MV-4-11 (cell line): Measurements from ENCODE around the gene ZNF121.
"Not testable (repeated sequence)": the region's sequence is repeated elsewhere in the genome, so short reads cannot be mapped to it uniquely, and the experiment has no call there.

Experiments
- DNase-seq: peaks from one replicate; lab custom pipeline; 2025; lab: John Stamatoyannopoulos, UW

Gene ZNF121

GRCh38 chr19:9584073-9584833 is at the start of gene ZNF121:
TSS of gene ZNF121 (minus strand) at chr19:9584504. CDS start at chr19:9568097, 16,407 bp downstream.
- peak; percentile 84 for DNase-seq

GRCh38 chr19:9627856-9628255 is 43.6 kb upstream of the ZNF121 start:
- DNase-seq, result no peak

- peak; percentile 23 for DNase-seq
Measured at GRCh38 chr19:9622531-9622930, 38.2 kb upstream of the ZNF121 start.

- DNase-seq, result peak; percentile 91
Measured at GRCh38 chr19:9621156-9622037, 37.1 kb upstream of the ZNF121 start, which contains the start of gene ZNF561. TSS of gene ZNF561 (minus strand) at chr19:9621232. CDS start at chr19:9619456, 1,776 bp downstream.

GRCh38 chr19:9620842-9621155 is 36.5 kb upstream of the ZNF121 start:
- no peak for DNase-seq

GRCh38 chr19:9615844-9616243 is 31.5 kb upstream of the ZNF121 start:
- DNase-seq, result no peak

GRCh38 chr19:9610484-9611113 is 26.3 kb upstream of the ZNF121 start:
- no peak for DNase-seq

- DNase-seq, result no peak
Measured at GRCh38 chr19:9608912-9609311, 24.6 kb upstream of the ZNF121 start.

- no peak for DNase-seq
Measured at GRCh38 chr19:9597027-9597426, 12.7 kb upstream of the ZNF121 start.

- peak; percentile 47 for DNase-seq
Measured at GRCh38 chr19:9586764-9587163, 2.5 kb upstream of the ZNF121 start.

GRCh38 chr19:9582081-9582725 is 2.1 kb downstream of the ZNF121 start:
- DNase-seq, result not testable (repeated sequence)

GRCh38 chr19:9580728-9581127 is 3.6 kb downstream of the ZNF121 start:
- DNase-seq, result no peak

- DNase-seq, result no peak
Measured at GRCh38 chr19:9570255-9570654, 14.0 kb downstream of the ZNF121 start.

- peak; percentile 30 for DNase-seq
Measured at GRCh38 chr19:9566729-9567128, 17.6 kb downstream of the ZNF121 start.

- DNase-seq, result peak; percentile 42
Measured at GRCh38 chr19:9565900-9566705, 18.2 kb downstream of the ZNF121 start.

- DNase-seq, result no peak
Measured at GRCh38 chr19:9552536-9553274, 31.6 kb downstream of the ZNF121 start.

- no peak for DNase-seq
Measured at GRCh38 chr19:9547870-9548269, 36.4 kb downstream of the ZNF121 start.

GRCh38 chr19:9541281-9541680 is 43.0 kb downstream of the ZNF121 start:
- not testable (repeated sequence) for DNase-seq

- DNase-seq, result not testable (repeated sequence)
Measured at GRCh38 chr19:9539921-9540320, 44.4 kb downstream of the ZNF121 start.

GRCh38 chr19:9539201-9539600 is 45.1 kb downstream of the ZNF121 start:
- not testable (repeated sequence) for DNase-seq
